ENCODE measurements around the gene AGBL3.

Gene AGBL3

GRCh38 chr7:135160858-135161653 lies 174.7 kb downstream of the AGBL3 start:
- TF ChIP-seq CEBPB (IDR thresholded peaks at IDR 0.05) = no peak
- no peak for TF ChIP-seq YY1 (IDR thresholded peaks at IDR 0.05; ENCODE audit: low read depth)
- TF ChIP-seq NFIC (IDR thresholded peaks at IDR 0.05) = no peak
- TF ChIP-seq ZBTB7A (IDR thresholded peaks at IDR 0.05; ENCODE audit: low read depth) = no peak
- no peak for TF ChIP-seq MAX (IDR thresholded peaks at IDR 0.05)
- no peak for TF ChIP-seq REST (IDR thresholded peaks at IDR 0.05; ENCODE audit: low read depth)
- no peak for TF ChIP-seq FOXM1 (IDR thresholded peaks at IDR 0.05; ENCODE audit: borderline replicate concordance, low read depth)
- no peak for TF ChIP-seq RAD21 (IDR thresholded peaks at IDR 0.05; ENCODE audit: low read depth)
- TF ChIP-seq TCF12 (IDR thresholded peaks at IDR 0.05; ENCODE audit: low read depth) = no peak
- TF ChIP-seq CREB1 (IDR thresholded peaks at IDR 0.05; ENCODE audit: low read depth) = no peak
- TF ChIP-seq EP300 (IDR thresholded peaks at IDR 0.05; ENCODE audit: borderline replicate concordance) = no peak
- TF ChIP-seq USF1 (IDR thresholded peaks at IDR 0.05) = no peak
- TF ChIP-seq EGR1 (IDR thresholded peaks at IDR 0.05) = no peak
- no peak for TF ChIP-seq TAF1 (IDR thresholded peaks at IDR 0.05; ENCODE audit: low read depth)
- no peak for TF ChIP-seq TEAD4 (IDR thresholded peaks at IDR 0.05)

GRCh38 chr7:135161669-135162068 lies 175.4 kb downstream of the AGBL3 start:
- no peak for TF ChIP-seq REST (IDR thresholded peaks at IDR 0.05; ENCODE audit: low read depth)
- no peak for TF ChIP-seq CEBPB (IDR thresholded peaks at IDR 0.05)

- no peak for TF ChIP-seq FOXM1 (IDR thresholded peaks at IDR 0.05; ENCODE audit: borderline replicate concordance, low read depth)
- no peak for TF ChIP-seq RAD21 (IDR thresholded peaks at IDR 0.05; ENCODE audit: low read depth)
- no peak for TF ChIP-seq TCF12 (IDR thresholded peaks at IDR 0.05; ENCODE audit: low read depth)
- no peak for TF ChIP-seq USF1 (IDR thresholded peaks at IDR 0.05)
- no peak for TF ChIP-seq REST (IDR thresholded peaks at IDR 0.05; ENCODE audit: low read depth)
- no peak for TF ChIP-seq EP300 (IDR thresholded peaks at IDR 0.05; ENCODE audit: borderline replicate concordance)
- TF ChIP-seq CEBPB (IDR thresholded peaks at IDR 0.05) = no peak
- TF ChIP-seq YY1 (IDR thresholded peaks at IDR 0.05; ENCODE audit: low read depth) = no peak
- TF ChIP-seq CREB1 (IDR thresholded peaks at IDR 0.05; ENCODE audit: low read depth) = no peak
- no peak for TF ChIP-seq ZBTB7A (IDR thresholded peaks at IDR 0.05; ENCODE audit: low read depth)
- TF ChIP-seq MAX (IDR thresholded peaks at IDR 0.05) = no peak
- no peak for TF ChIP-seq NFIC (IDR thresholded peaks at IDR 0.05)
- no peak for TF ChIP-seq EGR1 (IDR thresholded peaks at IDR 0.05)
- no peak for TF ChIP-seq TAF1 (IDR thresholded peaks at IDR 0.05; ENCODE audit: low read depth)
- TF ChIP-seq TEAD4 (IDR thresholded peaks at IDR 0.05) = no peak
Observed at GRCh38 chr7:135162382-135163001, 176.2 kb downstream of the AGBL3 start.

- TF ChIP-seq FOXM1 (IDR thresholded peaks at IDR 0.05; ENCODE audit: borderline replicate concordance, low read depth) (no peak), YY1 (IDR thresholded peaks at IDR 0.05; ENCODE audit: low read depth) (no peak), RAD21 (IDR thresholded peaks at IDR 0.05; ENCODE audit: low read depth) (no peak), EP300 (IDR thresholded peaks at IDR 0.05; ENCODE audit: borderline replicate concordance) (no peak), EGR1 (IDR thresholded peaks at IDR 0.05) (no peak), ZBTB7A (IDR thresholded peaks at IDR 0.05; ENCODE audit: low read depth) (no peak), TAF1 (IDR thresholded peaks at IDR 0.05; ENCODE audit: low read depth) (no peak), CREB1 (IDR thresholded peaks at IDR 0.05; ENCODE audit: low read depth) (no peak), TEAD4 (IDR thresholded peaks at IDR 0.05) (no peak), CEBPB (IDR thresholded peaks at IDR 0.05) (no peak), TCF12 (IDR thresholded peaks at IDR 0.05; ENCODE audit: low read depth) (no peak), USF1 (IDR thresholded peaks at IDR 0.05) (no peak), NFIC (IDR thresholded peaks at IDR 0.05) (no peak), MAX (IDR thresholded peaks at IDR 0.05) (no peak), REST (IDR thresholded peaks at IDR 0.05; ENCODE audit: low read depth) (no peak)
Observed at GRCh38 chr7:135164357-135165061, 178.2 kb downstream of the AGBL3 start.

Data from Ishikawa (cell line).